Sigmoid colon (tissue), 4 donors: Measurements from ENCODE around the gene SPOCK1.
A peak's percentile ranks its signal among the peaks of the same experiment; 100 is the strongest.

ENCODE experiments used
- EP300 ChIP-seq, 4 donors: sonication (generic); formaldehyde crosslinking; IDR thresholded peaks; one replicate each; pipeline ENCODE4 v1.6.1; 2017; ENCODE audit warnings: antibody characterized with exemption in 4 of 4
- POLR2A ChIP-seq, 2 donors: fragments of 450-650 bp; IDR thresholded peaks; one replicate each; pipeline ENCODE4 v1.6.1; 2016; ENCODE audit warnings: antibody characterized with exemption in 2 of 2, mild to moderate bottlenecking in 2 of 2, moderate library complexity in 2 of 2
- POLR2AphosphoS5 ChIP-seq, 4 donors: sonication (generic); formaldehyde crosslinking; IDR thresholded peaks; one replicate each; pipeline ENCODE4 v1.6.1; 2017; ENCODE audit warnings: antibody characterized with exemption in 4 of 4
- TF ChIP-seq, protein P1 (sequence below), 4 experiments: fragments of 450-650 bp in 3 of 4; fragments of 200-600 bp in 1 of 4; IDR thresholded peaks; one replicate each; pipeline ENCODE4 v1.5.1; 2016 to 2019; ENCODE audit warnings: antibody characterized with exemption in 4 of 4, mild to moderate bottlenecking in 3 of 4, moderate library complexity in 2 of 4

DNA sequence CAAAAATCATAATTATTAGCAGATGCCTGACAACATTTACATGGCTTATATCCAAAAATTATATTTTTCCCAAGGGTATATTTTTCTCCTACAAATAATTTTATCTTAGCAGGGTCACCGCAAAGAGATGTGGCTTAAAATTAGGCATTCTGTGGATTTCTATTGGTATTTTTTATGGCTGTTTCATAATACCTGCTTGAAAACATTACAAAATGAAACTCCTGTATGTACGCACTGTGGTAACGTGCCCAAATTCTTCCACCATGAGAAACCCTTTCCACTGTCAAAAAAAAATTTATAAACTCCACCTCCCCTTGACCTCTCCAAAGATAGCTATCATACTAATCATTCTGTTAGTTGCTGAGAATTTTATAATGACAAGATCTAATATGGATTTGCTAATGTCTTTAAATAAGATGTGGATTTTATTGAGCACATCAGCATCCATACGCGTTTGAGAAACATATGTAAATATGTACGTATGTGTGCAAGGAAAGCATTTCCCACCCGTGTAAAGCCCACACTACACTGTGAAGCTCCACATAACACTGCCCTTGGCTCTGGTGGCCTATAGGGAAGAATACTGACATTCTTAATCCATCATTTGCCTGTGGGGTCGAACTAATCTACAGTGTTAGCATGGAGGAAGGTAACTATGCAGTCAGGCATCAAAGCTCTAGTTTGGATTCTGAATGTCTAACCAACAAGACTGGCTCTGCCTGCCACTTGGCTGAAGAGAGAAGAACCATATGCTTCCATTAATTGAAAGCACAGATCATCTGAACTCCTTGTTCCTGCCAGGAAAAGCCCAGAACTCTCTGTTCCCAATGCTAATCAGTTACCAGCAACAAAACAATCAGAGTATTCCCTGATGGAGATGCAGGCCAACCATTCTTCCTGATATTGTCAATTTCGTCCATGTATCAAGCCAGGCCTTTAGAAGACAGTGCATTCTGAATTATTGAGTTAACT lies 244.7 kb downstream of the SPOCK1 start:
- TF ChIP-seq, protein P1, sequence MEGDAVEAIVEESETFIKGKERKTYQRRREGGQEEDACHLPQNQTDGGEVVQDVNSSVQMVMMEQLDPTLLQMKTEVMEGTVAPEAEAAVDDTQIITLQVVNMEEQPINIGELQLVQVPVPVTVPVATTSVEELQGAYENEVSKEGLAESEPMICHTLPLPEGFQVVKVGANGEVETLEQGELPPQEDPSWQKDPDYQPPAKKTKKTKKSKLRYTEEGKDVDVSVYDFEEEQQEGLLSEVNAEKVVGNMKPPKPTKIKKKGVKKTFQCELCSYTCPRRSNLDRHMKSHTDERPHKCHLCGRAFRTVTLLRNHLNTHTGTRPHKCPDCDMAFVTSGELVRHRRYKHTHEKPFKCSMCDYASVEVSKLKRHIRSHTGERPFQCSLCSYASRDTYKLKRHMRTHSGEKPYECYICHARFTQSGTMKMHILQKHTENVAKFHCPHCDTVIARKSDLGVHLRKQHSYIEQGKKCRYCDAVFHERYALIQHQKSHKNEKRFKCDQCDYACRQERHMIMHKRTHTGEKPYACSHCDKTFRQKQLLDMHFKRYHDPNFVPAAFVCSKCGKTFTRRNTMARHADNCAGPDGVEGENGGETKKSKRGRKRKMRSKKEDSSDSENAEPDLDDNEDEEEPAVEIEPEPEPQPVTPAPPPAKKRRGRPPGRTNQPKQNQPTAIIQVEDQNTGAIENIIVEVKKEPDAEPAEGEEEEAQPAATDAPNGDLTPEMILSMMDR (IDR thresholded peaks at IDR 0.05), result no peak
- no peak for TF ChIP-seq POLR2A (IDR thresholded peaks at IDR 0.05)
- TF ChIP-seq EP300 (IDR thresholded peaks at IDR 0.05), result peak; percentile 13 to 84 (median 51)
- TF ChIP-seq POLR2AphosphoS5 (IDR thresholded peaks at IDR 0.05), result peak; percentile 37 to 71 (median 60)
